Sigmoid colon (tissue), 4 donors: Measurements from ENCODE around the gene KTN1.

Experiments used
- CTCF ChIP-seq, 4 experiments: fragments of 450-650 bp in 3 of 4; fragments of 200-600 bp in 1 of 4; IDR thresholded peaks; one replicate each; pipeline ENCODE4 v1.5.1; 2016 to 2019; ENCODE audit warnings: antibody characterized with exemption in 4 of 4, mild to moderate bottlenecking in 3 of 4, moderate library complexity in 2 of 4
- EP300 ChIP-seq, 4 donors: sonication (generic); formaldehyde crosslinking; IDR thresholded peaks; one replicate each; pipeline ENCODE4 v1.6.1; 2017; ENCODE audit warnings: antibody characterized with exemption in 4 of 4
- POLR2A ChIP-seq, 2 donors: fragments of 450-650 bp; IDR thresholded peaks; one replicate each; pipeline ENCODE4 v1.6.1; 2016; ENCODE audit warnings: antibody characterized with exemption in 2 of 2, mild to moderate bottlenecking in 2 of 2, moderate library complexity in 2 of 2
- POLR2AphosphoS5 ChIP-seq, 4 donors: sonication (generic); formaldehyde crosslinking; IDR thresholded peaks; one replicate each; pipeline ENCODE4 v1.6.1; 2017; ENCODE audit warnings: antibody characterized with exemption in 4 of 4

- TF ChIP-seq CTCF (IDR thresholded peaks at IDR 0.05) = no peak
- TF ChIP-seq POLR2AphosphoS5 (IDR thresholded peaks at IDR 0.05) = no peak
- TF ChIP-seq POLR2A (IDR thresholded peaks at IDR 0.05) = no peak
- no peak for TF ChIP-seq EP300 (IDR thresholded peaks at IDR 0.05)
Observed at GRCh38 chr14:55699131-55700057, 119.4 kb downstream of the KTN1 start.
